Adrenal gland (tissue), 5 donors: ENCODE measurements around the gene MAP3K20.

ENCODE experiments used
- CTCF ChIP-seq, 6 experiments: fragments of 450-650 bp in 4 of 6; fragments of 200-600 bp in 2 of 6; sonication (generic) in 1 of 6; IDR thresholded peaks; 1 replicate in 5 of 6; 2 replicates in 1 of 6; pipeline versions ENCODE4 v1.5.1 to v1.8.0; 2016 to 2021; ENCODE audit warnings: antibody characterized with exemption in 6 of 6, mild to moderate bottlenecking in 2 of 6, moderate library complexity in 1 of 6
- POLR2A ChIP-seq, 2 donors: fragments of 450-650 bp; IDR thresholded peaks; one replicate each; pipeline ENCODE4 v1.6.1; 2017; ENCODE audit warnings: antibody characterized with exemption in 2 of 2, mild to moderate bottlenecking in 2 of 2, moderate library complexity in 1 of 2
- donor health status: DM: no; HTN: no; CAD: no.

- no peak for TF ChIP-seq CTCF (IDR thresholded peaks at IDR 0.05)
- no peak for TF ChIP-seq POLR2A (IDR thresholded peaks at IDR 0.05)
Measured at GRCh38 chr2:173290046-173290445, 214.4 kb downstream of the MAP3K20 start.
